Peyer's patch (tissue), 4 donors: ENCODE measurements around the gene PCSK2.

ENCODE experiments used
- POLR2A ChIP-seq, 2 donors: fragments of 450-650 bp; IDR thresholded peaks; one replicate each; pipeline ENCODE4 v1.5.1; 2017; ENCODE audit warnings: antibody characterized with exemption in 2 of 2, mild to moderate bottlenecking in 2 of 2, moderate library complexity in 2 of 2
- TF ChIP-seq, protein P1 (sequence below), 6 experiments: fragments of 450-650 bp in 4 of 6; fragments of 200-600 bp in 2 of 6; sonication (generic) in 1 of 6; IDR thresholded peaks; one replicate each; pipeline ENCODE4 v1.5.1; 2017 to 2019; ENCODE audit warnings: antibody characterized with exemption in 6 of 6, mild to moderate bottlenecking in 3 of 6, moderate library complexity in 1 of 6

DNA sequence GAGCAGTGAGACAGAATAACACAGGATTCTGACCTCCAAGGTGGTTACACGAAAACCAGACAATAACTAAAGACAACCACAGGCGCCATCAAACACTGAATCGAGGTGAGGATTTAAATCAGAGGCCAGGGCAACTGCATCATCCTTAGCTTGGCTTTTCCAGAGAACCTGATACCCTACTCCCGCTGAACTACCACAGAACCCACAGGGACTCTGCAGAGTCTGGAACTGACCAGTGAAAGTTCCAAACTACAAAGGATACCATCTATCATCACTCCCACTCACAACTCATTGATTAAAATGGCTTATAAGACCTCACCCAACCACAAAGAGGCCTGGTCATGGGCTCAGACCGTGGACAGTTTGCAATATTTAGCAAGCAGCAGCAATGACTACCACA lies 219.3 kb downstream of the PCSK2 start:
- TF ChIP-seq, protein P1, sequence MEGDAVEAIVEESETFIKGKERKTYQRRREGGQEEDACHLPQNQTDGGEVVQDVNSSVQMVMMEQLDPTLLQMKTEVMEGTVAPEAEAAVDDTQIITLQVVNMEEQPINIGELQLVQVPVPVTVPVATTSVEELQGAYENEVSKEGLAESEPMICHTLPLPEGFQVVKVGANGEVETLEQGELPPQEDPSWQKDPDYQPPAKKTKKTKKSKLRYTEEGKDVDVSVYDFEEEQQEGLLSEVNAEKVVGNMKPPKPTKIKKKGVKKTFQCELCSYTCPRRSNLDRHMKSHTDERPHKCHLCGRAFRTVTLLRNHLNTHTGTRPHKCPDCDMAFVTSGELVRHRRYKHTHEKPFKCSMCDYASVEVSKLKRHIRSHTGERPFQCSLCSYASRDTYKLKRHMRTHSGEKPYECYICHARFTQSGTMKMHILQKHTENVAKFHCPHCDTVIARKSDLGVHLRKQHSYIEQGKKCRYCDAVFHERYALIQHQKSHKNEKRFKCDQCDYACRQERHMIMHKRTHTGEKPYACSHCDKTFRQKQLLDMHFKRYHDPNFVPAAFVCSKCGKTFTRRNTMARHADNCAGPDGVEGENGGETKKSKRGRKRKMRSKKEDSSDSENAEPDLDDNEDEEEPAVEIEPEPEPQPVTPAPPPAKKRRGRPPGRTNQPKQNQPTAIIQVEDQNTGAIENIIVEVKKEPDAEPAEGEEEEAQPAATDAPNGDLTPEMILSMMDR (IDR thresholded peaks at IDR 0.05): no peak
- no peak for TF ChIP-seq POLR2A (IDR thresholded peaks at IDR 0.05)
